Ascending aorta (tissue), 2 donors: ENCODE measurements around the gene LILRA6. TPM values are rescaled to one million over a fixed set of nuclear protein-coding genes. Genes with fewer than 3 reads are reported as not detected.

Experiments used
- DNase-seq, 2 donors: peaks; one replicate each; pipeline ENCODE4 v3.0.0-alpha.2; 2019; ENCODE audit warnings: low spot score in 2 of 2
- H3K27ac ChIP-seq, 2 donors: fragments of 200-600 bp; sonication (generic); one replicate each; pipeline ENCODE4 v1.5.1; 2016 to 2017; ENCODE audit warnings: mild to moderate bottlenecking in 1 of 2
- H3K27me3 ChIP-seq: fragments of 200-600 bp; sonication (generic); one replicate; pipeline ENCODE4 v1.5.1; 2017
- H3K36me3 ChIP-seq, 2 donors: fragments of 200-600 bp; sonication (generic); one replicate each; pipeline ENCODE4 v1.5.1; 2016
- H3K4me1 ChIP-seq, 2 donors: fragments of 200-600 bp; sonication (generic); one replicate each; pipeline ENCODE4 v1.5.1; 2016 to 2017; ENCODE audit warnings: mild to moderate bottlenecking in 1 of 2
- H3K4me3 ChIP-seq, 2 donors: fragments of 200-600 bp; sonication (generic); one replicate each; pipeline ENCODE4 v1.5.1; 2016 to 2017; ENCODE audit warnings: mild to moderate bottlenecking in 1 of 2
- H3K9me3 ChIP-seq, 2 donors: fragments of 200-600 bp; sonication (generic); one replicate each; pipeline ENCODE4 v1.5.1; 2016
- CTCF ChIP-seq, 3 experiments: fragments of 200-600 bp in 2 of 3; fragments of 450-650 bp in 1 of 3; sonication (generic) in 2 of 3; IDR thresholded peaks; one replicate each; pipeline ENCODE4 v1.5.1; 2016 to 2019; ENCODE audit warnings: antibody characterized with exemption in 3 of 3, mild to moderate bottlenecking in 1 of 3, moderate library complexity in 1 of 3
- intact Hi-C: fragments of 100-400 bp; cut with DNase I; formaldehyde crosslinking; loops from one replicate; pipeline ENCODE4 v1.15.1; 2023
- total RNA-seq: library from RNA; depleted of rRNA; stranded (reverse); fragments of >200 nt; gene quantifications from one replicate; pipeline ENCODE4 v1.1.0, GENCODE V29; 2016

The LILRA6 gene
- total RNA-seq, 1 donor from 2014 or later, result 25.1 TPM

GRCh38 chr19:54256250-54257115 is 13.9 kb upstream of the LILRA6 start:
- no peak for TF ChIP-seq CTCF (IDR thresholded peaks at IDR 0.05)
- H3K4me3 ChIP-seq, result peak overlapping the region in 1 of 2 donors; percentile 36

DNA sequence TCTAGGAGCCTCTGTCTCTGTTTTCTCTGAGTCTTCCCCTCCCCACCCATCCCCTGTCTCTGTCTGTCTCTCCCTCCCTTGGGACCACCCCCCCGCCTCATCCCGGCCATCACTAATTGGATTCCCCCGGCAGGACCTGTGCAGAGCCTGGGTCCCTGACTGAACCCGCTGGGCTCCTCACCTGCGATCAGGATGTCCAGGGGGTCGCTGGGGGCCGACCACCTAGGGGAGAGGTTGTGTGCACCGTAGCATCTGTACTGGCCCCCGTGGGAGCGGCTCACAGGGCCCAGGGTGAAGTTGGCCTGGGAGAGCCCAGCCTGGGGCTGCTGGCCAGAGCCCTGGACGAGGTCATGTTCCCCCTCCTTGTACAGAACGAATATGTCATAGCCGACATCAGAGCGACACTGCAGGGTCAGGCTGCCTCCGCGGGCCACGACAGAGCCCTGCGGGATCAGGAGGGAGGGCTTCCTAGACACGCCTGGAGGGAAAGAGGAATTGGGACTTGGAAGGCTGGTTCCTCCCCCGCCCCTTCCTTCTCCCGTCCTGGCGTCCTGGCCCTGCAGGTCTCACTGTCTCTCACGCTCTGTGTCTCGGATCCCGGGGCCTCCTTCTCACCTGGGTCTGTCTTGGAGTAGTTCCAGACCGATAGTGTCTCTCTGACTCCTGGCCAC is 12.7 kb upstream of the LILRA6 start:
- Histone ChIP-seq H3K27me3 (no peaks in the 10 kb centered on the region), H3K27ac (no peak overlapping the region), H3K4me1 (no peaks in the 10 kb centered on the region), H3K9me3 (no peaks in the 10 kb centered on the region), H3K36me3 (no peaks in the 10 kb centered on the region), H3K4me3 (no peak overlapping the region)
- peak in 1 of 2 donors; percentile 60 for DNase-seq
- TF ChIP-seq CTCF (IDR thresholded peaks at IDR 0.05), result no peak
- intact Hi-C loops, result no loop called here

More at GRCh38 chr19:54256250-54257115, 13.9 kb upstream of the LILRA6 start:
- intact Hi-C loops, result no loop called here
- H3K4me1 ChIP-seq, result no peaks in the 10 kb centered on the region
- H3K36me3 ChIP-seq, result no peaks in the 10 kb centered on the region
- no peaks in the 10 kb centered on the region for H3K9me3 ChIP-seq
- DNase-seq, result peak in 1 of 2 donors; percentile 58
- no peaks in the 10 kb centered on the region for H3K27me3 ChIP-seq
- H3K27ac ChIP-seq, result no peak overlapping the region

DNA sequence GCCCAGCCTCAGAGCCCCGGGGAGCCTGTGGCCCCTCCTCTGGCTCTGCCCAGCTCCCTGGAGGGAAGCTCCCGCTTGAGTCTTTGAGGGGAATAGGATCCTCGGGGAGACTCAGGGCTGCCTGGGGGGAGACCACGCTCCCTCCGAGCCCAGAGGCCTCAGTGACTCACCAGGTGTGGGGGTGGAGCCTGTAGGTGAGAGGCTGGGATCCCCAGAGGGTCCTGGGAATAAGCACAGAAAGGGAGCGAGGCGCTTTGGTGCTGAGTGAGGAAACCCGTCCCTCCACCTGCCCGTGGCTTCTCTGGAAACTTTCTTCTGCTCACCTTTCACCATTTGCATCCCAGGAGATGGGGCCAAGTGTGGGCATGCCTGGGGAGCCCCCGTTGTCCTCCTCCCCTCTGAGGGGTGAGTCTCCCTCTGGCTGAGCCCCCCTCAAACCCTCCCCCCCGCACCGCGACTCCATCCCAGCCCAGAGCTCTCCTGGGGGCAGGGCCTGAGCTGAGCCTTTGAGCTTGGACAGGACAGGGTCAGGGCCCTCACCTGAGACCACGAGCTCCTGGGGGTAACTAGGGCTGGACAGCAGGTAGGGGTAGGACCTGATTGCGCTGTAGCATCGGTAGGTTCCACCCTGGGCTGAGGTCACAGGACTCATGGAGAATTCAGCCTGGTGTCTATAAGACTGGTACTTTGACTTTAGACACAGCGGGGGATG is 11.8 kb upstream of the LILRA6 start:
- no peak for DNase-seq
- intact Hi-C loops, result no loop called here
- Histone ChIP-seq H3K27me3 (no peaks in the 10 kb centered on the region), H3K4me1 (no peaks in the 10 kb centered on the region), H3K27ac (no peak overlapping the region), H3K4me3 (no peak overlapping the region), H3K36me3 (no peaks in the 10 kb centered on the region), H3K9me3 (no peaks in the 10 kb centered on the region)
- TF ChIP-seq CTCF (IDR thresholded peaks at IDR 0.05), result no peak

- H3K27ac ChIP-seq, result no peak overlapping the region
- no peak for TF ChIP-seq CTCF (IDR thresholded peaks at IDR 0.05)
- H3K27me3 ChIP-seq, result no peaks in the 10 kb centered on the region
- no peaks in the 10 kb centered on the region for H3K9me3 ChIP-seq
- intact Hi-C loops, result no loop called here
- no peaks in the 10 kb centered on the region for H3K4me1 ChIP-seq
- DNase-seq, result no peak
- H3K36me3 ChIP-seq, result no peaks in the 10 kb centered on the region
- H3K4me3 ChIP-seq, result no peak overlapping the region
Observed at GRCh38 chr19:54253331-54254194, 11.0 kb upstream of the LILRA6 start.

- no peak overlapping the region for H3K4me3 ChIP-seq
- no peak overlapping the region for H3K27ac ChIP-seq
- no peak for TF ChIP-seq CTCF (IDR thresholded peaks at IDR 0.05)
- no peaks in the 10 kb centered on the region for H3K36me3 ChIP-seq
- no peaks in the 10 kb centered on the region for H3K9me3 ChIP-seq
- intact Hi-C loops, result no loop called here
- no peaks in the 10 kb centered on the region for H3K4me1 ChIP-seq
- no peaks in the 10 kb centered on the region for H3K27me3 ChIP-seq
- DNase-seq, result no peak
Observed at GRCh38 chr19:54252845-54253244, 10.3 kb upstream of the LILRA6 start.
